AG04449 (cell line): Measurements from ENCODE around the gene GRPEL1.

ENCODE experiments used
- CTCF ChIA-PET: fragments of 350-600 bp; formaldehyde crosslinking; extraction: SDS; loops from one replicate; lab custom pipeline; 2021; ENCODE audit warnings: antibody characterized with exemption; lab: Yijun Ruan, JAX
- POLR2A ChIA-PET: fragments of 400-600, 350-600 bp; formaldehyde crosslinking; extraction: SDS; loops from one replicate; lab custom pipeline; 2020; ENCODE audit warnings: antibody characterized with exemption, inconsistent platforms; lab: Yijun Ruan, JAX
- DNase-seq: peaks from one replicate; pipeline ENCODE4 v3.0.0-alpha.2; 2010; ENCODE audit warnings: low read depth, low spot score
- H3K4me3 ChIP-seq: 2 replicates; pipeline ENCODE4 v1.5.1; 2011; ENCODE audit warnings: low read depth, mild to moderate bottlenecking, control low read depth, low read length
- TF ChIP-seq, protein P1 (sequence below): IDR thresholded peaks from one replicate; pipeline ENCODE4 v1.5.1; 2011; ENCODE audit warnings: mild to moderate bottlenecking, moderate library complexity, low read length, control low read depth, inconsistent platforms; ENCODE audit not compliant: insufficient read depth; ENCODE audit errors: missing control alignments

Gene GRPEL1

GRCh38 chr4:7063362-7063761, 4.5 kb downstream of the GRPEL1 start:
- TF ChIP-seq, protein P1, sequence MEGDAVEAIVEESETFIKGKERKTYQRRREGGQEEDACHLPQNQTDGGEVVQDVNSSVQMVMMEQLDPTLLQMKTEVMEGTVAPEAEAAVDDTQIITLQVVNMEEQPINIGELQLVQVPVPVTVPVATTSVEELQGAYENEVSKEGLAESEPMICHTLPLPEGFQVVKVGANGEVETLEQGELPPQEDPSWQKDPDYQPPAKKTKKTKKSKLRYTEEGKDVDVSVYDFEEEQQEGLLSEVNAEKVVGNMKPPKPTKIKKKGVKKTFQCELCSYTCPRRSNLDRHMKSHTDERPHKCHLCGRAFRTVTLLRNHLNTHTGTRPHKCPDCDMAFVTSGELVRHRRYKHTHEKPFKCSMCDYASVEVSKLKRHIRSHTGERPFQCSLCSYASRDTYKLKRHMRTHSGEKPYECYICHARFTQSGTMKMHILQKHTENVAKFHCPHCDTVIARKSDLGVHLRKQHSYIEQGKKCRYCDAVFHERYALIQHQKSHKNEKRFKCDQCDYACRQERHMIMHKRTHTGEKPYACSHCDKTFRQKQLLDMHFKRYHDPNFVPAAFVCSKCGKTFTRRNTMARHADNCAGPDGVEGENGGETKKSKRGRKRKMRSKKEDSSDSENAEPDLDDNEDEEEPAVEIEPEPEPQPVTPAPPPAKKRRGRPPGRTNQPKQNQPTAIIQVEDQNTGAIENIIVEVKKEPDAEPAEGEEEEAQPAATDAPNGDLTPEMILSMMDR = no peak
- CTCF ChIA-PET = interaction anchor here (0.6 to 10.3 kb wide), 5 partner anchors 6 to 103 kb away, joined by 3 to 89 read pairs (median 11); partner anchors contain the start of genes GRPEL1 and TADA2B
- no peak for DNase-seq
- POLR2A ChIA-PET = interaction anchor here (0.5 kb wide), 1 partner anchor 59 kb away, joined by 4 read pairs; no protein-coding TSS in a partner anchor
- H3K4me3 ChIP-seq = no peak overlapping the region

- POLR2A ChIA-PET = interaction anchor here (0.5 kb wide), 1 partner anchor 812 kb away, joined by 3 read pairs; no protein-coding TSS in a partner anchor
- DNase-seq = no peak
- H3K4me3 ChIP-seq = no peak overlapping the region
- CTCF ChIA-PET = interaction anchor here (0.6 to 10.3 kb wide), 5 partner anchors 7 to 102 kb away, joined by 3 to 89 read pairs (median 11); partner anchors contain the start of genes GRPEL1 and TADA2B
- TF ChIP-seq, protein P1 = no peak
These were observed 5.0 kb downstream of the GRPEL1 start for GRCh38 chr4:7062816-7063215.

GRCh38 chr4:7061815-7062214, 6.0 kb downstream of the GRPEL1 start:
- TF ChIP-seq, protein P1 = no peak
- DNase-seq = no peak
- H3K4me3 ChIP-seq = no peak overlapping the region
- ChIA-PET CTCF (interaction anchor here (1.4 to 10.3 kb wide), 4 partner anchors 8 to 88 kb away, joined by 5 to 89 read pairs (median 47); partner anchors contain the start of genes GRPEL1 and TADA2B), POLR2A (no interaction called here)

DNA sequence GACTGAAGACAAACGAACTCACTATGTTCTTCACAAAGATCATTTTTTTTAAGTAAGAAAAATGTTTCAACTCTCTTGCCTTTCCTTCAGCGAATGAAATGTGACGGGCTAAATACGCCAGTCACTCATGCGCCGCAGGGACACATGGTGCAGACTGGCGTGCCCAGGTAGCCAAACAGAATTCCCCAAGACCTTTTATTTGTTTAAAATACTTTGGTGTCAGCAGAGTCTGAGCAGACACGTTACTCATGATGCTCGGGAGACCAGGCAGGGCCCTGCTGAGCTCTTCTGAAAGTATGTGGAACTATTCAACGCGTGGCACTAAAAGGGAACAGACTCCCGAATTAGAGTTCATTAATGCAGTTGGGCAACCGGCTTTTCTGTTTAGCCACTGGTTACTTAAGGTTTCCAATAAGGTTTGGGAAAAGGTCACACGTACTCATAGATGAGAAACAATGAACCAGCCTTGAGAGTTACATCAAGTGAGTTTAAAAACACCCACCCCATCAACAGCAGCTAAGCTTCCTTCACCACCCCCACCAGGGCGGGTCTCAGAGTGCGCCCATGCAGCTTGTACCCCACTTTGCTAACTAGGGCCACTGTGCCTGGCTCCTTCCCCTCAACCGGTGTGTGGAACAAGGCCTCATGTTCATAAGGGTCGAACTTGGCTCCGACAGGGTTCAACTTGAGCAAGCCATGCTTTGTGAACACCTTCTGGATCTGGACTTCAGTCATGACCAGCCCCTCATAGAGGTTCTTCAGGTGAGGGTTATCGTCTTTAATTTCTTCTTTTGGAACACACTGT, 7.3 kb downstream of the GRPEL1 start:
- no peak overlapping the region for H3K4me3 ChIP-seq
- POLR2A ChIA-PET = no interaction called here
- DNase-seq = no peak
- TF ChIP-seq, protein P1 = no peak
- CTCF ChIA-PET = interaction anchor here (2.9 to 10.3 kb wide), 3 partner anchors 9 to 86 kb away, joined by 11 to 89 read pairs (median 83); partner anchors contain the start of genes GRPEL1 and TADA2B

DNA sequence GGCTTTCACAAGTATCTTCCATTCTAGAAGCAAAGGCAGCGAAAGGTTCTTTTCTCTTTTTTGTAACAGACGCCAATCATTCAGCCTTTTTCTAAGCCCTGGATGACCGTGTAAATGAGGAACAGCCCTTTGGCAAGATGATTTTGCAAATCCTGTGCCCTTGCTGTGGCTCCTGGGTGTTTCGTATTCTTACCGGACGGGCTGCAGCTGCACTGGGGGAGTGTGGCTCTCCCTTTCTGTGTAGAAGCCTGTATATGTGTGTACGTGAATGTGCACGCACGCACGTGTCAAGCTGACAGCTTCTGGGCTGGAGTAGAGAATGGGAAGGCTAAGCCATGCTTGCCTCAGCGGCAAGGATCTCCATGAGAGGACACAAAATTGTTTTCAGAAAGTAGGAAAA, 8.2 kb downstream of the GRPEL1 start:
- TF ChIP-seq, protein P1 = no peak
- H3K4me3 ChIP-seq = no peak overlapping the region
- DNase-seq = no peak
- CTCF ChIA-PET = interaction anchor here (9.3 to 10.3 kb wide), 2 partner anchors 10 to 15 kb away, joined by 83 to 89 read pairs; partner anchors contain the start of genes GRPEL1 and TADA2B
- POLR2A ChIA-PET = interaction anchor here (1.0 kb wide), 1 partner anchor 9 kb away, joined by 5 read pairs; the partner anchor contains the start of gene GRPEL1
